ENCODE results near the gene FBXO15.

FBXO15 gene

DNA sequence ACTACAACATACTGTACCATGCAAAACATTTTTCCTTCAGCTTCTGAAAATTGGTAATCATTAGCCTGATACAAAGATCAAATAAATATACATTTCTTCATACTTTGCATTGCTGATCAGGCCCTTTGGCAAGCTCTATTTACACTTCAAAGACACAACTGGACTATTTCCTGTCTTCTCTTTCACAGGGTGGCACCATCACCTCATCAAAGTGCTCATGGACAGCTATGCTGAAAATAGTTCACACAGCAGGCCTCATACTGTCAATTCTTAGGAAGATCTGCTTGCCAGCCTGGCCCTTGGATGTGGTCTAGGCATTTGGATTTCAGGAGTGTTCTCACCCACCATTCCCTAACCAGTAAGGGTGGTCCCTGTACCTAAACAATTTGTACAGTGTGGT lies 33.9 kb downstream of the FBXO15 start:
- no peak for DNase-seq (ENCODE audit: low read depth)

- no peak for DNase-seq (ENCODE audit: low read depth)
Observed at GRCh38 chr18:74110976-74111375, 36.7 kb downstream of the FBXO15 start.

- no peak for DNase-seq (ENCODE audit: low read depth)
Observed at GRCh38 chr18:74110149-74110548, 37.5 kb downstream of the FBXO15 start.

DNA sequence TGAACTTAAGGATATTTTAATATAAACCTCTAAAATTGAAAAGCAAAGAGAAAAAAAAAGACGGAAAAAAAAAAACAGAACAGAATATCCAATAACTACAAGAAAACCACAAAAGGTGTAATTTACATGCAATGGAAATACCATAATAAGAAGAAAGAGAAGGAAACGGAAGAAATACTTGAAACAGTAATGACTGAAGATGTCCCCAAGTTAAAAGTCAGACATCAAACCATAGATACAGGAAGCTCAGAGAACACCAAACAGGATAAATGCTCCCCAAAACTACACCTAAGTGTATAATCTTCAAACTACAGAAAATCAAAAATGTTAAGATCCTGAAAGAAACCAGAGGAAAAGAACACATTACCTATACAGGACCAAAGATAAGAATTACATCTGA lies 39.2 kb downstream of the FBXO15 start:
- DNase-seq (ENCODE audit: low read depth), result no peak

DNA sequence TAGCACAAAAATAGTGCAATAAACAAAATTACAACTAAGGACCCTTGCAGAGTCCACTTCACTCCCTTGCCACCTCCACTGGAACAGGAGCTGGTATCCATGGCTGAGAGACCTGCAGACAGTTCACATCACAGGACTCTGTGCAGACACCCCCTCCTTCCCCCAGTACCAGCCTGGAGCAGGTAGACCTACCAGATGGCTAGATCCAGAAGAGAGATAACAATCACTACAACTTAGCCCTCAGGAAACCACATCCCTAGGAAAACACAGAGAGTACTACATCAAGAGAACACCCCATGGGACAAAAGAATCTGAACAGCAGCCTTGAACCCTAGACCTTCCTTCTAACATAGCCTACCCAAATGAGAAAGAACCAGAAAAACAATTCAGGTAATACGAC lies 49.8 kb downstream of the FBXO15 start:
- no peak for DNase-seq (ENCODE audit: low read depth)

DNA sequence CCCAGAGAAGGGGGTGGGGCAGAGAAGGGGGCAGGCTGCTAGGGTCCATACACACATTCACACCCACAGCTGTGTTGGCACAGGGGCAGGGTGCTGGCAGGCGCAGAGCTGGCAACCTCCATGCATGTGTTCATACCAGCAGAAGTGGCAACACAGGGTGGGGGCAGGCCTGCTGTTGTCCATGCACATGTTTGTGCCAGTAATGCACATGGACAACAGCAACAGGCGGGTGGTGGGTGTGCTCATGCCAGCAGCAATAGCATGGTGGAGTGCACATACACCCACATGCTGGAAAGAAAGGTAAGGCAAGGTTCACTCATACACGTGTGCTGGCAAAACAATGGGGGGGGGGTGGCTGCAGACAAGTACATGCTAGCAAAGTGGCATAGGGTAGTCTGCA lies 54.7 kb downstream of the FBXO15 start:
- DNase-seq (ENCODE audit: low read depth), result no peak

DNA sequence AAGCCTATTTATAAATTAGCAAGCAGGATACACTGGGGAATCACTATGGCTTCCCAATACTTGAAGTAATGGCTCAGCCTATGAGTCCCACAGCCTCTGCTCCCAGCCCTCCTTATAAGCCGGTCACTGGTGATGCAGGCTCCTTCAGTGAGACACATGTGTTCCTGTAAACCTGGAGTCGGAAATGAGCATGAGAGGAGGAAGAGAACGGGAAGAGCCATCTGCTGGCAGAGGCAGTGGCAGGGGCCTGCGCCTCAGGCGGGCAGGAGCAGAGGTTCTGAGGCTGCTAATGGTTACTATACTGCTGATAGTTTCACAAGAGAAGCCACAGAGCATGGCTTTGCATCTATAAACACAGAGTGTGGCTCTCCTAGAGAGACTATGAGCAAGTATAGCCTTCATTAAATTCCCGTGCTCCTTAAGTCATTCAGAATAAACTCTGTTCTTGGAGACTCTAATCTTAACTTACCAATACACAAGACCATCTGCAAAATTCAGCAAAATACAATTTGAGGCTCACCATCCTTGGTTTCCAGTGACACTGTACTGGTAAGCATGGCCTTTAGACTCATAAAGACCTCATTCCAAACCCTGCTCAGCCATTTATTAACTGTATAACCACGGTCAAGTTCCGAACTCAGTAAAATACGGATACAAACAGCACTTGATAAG lies 63.3 kb downstream of the FBXO15 start:
- no peak for DNase-seq (ENCODE audit: low read depth)

DNA sequence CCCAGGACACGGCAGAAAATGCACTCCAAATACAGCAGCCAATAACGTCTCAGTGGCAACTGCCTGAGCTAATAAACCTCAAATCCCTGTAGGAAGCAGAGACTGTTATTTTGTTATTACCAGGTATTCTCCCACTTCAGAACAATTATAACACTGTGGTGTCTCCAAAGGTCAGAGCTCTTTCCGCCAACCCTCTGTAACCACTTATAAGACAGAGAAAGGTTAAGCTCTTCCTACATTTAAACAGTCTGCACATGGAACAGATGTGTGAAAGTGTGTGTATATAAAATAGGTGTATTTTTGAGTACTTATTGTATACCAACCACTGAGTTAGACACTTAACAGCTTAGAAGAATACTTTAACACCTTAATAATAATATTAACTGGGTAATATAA lies 64.1 kb downstream of the FBXO15 start:
- no peak for DNase-seq (ENCODE audit: low read depth)

GRCh38 chr18:74082742-74083556 lies 64.7 kb downstream of the FBXO15 start:
- DNase-seq (ENCODE audit: low read depth), result peak; percentile 16

GRCh38 chr18:74081966-74082741 lies 65.5 kb downstream of the FBXO15 start:
- peak; percentile 49 for DNase-seq (ENCODE audit: low read depth)

- no peak for DNase-seq (ENCODE audit: low read depth)
Observed at GRCh38 chr18:74078257-74078656, 69.4 kb downstream of the FBXO15 start.

DNA sequence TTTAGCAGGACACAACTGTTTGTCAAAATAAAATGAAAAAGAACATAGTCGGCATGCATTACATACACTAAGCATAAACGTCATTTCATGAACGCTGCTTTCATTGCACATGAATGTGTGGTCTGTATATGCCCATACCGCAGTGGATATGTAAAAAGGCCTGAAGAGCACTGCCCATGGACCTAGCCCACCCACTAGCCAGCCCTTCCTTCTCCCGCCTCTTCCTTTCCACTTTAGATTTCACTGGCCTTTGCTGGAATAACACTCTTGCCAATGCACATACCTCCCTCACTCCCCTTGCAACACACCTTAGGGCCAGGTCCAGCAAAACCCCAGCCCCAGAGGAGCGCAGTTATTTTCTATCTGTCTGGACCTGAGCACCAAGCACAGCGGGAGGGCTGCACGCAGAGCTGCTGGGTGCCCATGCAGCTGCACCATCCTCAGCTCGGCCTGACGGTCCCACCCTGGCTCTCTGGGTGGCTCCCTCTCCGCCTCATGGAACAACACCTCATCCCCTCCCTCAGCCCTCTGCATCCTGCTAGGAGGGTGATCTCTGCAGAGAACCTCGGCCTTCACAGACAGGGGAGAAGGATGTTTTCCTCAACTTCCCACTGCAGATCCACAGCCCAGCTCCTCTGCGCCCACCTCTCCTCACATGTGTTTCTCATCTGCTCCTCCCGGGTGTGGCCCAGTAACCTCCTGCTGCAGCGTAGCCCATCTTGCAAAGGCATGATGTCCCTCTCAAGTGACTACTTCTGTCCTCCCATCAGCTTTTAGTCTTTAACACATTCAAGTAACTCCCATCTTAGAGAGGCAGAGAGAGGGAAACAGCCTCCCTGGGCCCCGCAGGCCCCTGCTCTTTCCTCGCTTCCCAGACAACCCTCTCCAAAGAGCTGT lies 72.7 kb downstream of the FBXO15 start:
- no peak for DNase-seq (ENCODE audit: low read depth)

GRCh38 chr18:74073957-74074667 lies 73.5 kb downstream of the FBXO15 start:
- no peak for DNase-seq (ENCODE audit: low read depth)

DNA sequence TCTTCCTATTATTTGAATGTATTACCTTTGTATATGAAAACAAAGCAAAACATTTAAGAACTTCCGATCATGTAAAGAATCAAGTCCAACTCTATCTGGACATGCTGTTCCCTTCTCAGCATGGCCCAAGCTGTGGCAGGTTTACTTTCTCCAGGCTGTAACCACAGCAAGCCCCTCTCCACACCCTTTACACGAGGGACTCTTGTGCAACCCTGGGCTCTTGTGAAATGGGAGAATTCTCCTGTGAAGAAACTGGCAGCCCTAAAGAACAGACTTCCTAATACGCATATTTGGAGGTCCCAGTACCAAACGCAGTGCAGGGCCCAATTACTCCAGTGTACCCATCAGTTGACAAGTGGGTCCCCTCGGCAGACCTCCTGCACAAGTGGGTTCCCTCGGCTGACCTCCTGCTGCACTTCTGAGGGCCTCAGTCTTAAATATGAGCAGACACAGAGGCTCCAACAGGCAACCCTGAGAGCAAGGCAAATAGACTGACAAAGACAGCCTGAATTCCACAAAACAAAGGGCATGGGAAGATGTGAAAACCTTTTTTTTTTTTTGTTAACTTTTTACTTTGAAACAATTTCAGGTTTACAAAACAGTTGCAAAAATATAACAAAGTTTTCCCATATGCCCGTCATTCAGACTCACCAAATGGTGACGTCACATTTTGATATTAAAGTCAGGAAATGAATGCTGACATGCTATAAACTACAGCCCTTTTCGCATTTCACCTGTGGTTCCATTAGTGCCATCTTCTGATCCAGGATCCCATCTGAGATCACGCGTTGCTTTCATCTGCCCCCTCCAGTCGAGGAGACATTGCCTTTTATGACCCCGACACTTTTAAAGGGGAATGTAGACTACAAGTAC lies 78.2 kb downstream of the FBXO15 start:
- DNase-seq (ENCODE audit: low read depth), result no peak

- no peak for DNase-seq (ENCODE audit: low read depth)
Observed at GRCh38 chr18:74068296-74068695, 79.3 kb downstream of the FBXO15 start.

DNA sequence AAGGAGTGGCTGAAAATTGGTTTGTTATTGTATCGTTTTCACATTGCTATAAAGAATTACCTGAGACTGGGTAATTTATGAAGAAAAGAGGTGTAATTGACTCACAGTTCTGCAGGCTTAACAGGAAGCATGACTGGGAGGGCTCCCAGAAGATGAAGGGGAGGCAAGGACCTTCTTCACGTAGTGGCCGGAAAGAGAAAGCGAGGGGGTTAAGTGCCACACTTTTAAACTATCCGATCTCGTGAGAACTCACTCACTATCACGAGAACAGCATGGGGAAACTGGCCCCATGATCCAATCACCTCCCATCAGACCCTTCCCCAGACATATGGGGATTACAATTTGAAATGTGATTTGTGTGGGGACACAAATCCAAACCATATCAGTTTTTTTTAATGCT lies 81.6 kb downstream of the FBXO15 start:
- no peak for DNase-seq (ENCODE audit: low read depth)

DNA sequence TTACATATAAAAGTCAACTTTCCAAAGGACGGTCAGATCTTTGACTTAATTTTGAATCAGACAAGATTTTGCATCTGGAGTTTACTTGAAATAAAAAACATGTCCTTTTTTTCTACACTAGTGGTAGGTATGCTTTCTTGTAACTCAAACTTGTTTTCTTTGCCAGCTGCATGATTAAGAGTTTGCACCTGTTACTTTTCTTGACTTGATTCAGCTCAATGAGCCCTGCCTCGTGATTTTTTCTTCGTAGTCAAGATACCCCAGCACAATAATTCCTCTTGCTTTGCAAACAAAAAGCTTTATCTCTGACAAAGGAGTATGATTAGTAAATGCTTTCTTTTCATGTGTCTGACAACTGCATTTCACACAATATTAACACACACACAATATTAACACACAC lies 82.3 kb downstream of the FBXO15 start:
- DNase-seq (ENCODE audit: low read depth), result no peak

DNA sequence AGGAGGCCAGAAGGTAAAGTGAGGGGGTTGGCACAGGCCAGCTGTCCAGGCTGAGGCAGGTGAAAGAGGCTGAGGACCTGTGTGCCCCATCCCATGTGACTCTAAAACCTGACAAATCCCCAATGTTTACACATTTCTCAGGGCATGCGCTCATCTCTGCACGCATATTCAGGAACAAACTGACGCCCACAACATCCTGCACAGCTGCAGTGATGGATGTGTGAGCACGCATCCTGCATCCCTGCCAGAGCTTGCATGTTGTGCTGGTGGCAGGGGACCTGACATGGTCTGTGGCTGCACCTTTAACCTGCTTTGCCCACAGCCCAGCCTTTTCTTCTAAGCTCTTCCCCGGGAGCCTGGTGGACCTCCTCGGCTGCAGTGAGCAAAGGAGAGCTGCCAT lies 83.1 kb downstream of the FBXO15 start:
- peak; percentile 46 for DNase-seq (ENCODE audit: low read depth)

DNA sequence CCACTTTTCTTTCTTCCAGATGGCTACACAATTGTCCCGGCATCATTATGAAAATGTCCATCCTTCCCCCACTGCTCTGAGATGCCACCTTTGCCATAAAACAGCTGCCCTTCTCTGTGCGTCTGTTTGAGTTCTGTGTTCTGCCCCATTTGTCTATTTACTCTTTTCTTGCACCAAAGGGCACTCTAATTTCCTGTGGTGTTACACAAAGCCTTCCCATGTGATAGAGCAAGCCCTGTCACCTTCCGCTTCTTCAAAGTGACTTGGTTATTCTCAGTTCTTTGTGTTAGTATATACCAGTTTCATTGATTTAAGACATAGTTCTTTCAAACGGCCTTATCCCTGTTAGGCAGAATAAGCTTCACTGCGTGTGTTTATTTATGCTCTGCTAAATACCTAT lies 84.1 kb downstream of the FBXO15 start:
- no peak for DNase-seq (ENCODE audit: low read depth)

GRCh38 chr18:74063023-74063422 lies 84.6 kb downstream of the FBXO15 start:
- DNase-seq (ENCODE audit: low read depth), result peak; percentile 30

Data from activated T-cell treated with anti-CD3 and anti-CD28 coated beads for 24 hours (primary cell).